Measurements from ENCODE around the gene ZNF546. TPM values are rescaled to one million over a fixed set of nuclear protein-coding genes. Genes with fewer than 3 reads are reported as not detected.
A peak's percentile ranks its signal among the peaks of the same experiment; 100 is the strongest.

ZNF546 gene
- total and polyA plus RNA-seq, 8 donors: 1.2 to 5.9 (median 2.8) TPM

DNA sequence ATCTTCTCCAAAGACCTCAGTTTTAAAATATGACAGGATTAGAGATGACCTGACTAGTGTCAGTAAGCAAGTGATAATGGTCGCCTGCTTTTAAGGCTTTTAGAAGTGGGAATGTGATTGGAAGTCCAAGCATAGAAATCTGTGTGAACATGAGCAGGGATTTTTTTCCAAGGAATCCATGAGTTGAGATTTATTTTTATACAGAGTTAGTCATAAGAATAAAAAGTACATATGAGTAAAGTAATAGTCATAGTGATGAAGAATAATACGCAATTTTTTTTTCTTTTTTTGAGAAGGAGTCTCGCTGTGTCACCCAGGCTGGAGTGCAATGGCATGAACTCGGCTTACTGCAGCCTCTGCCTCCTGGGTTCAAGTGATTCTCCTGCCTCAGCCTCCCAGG is 1.6 kb downstream of the ZNF546 start:
- DNase-seq: no peak
- intact Hi-C loops (cut with DNase I): no loop called here
- ATAC-seq: no peak
- Histone ChIP-seq H3K27ac (no peak overlapping the region), H3K4me3 (no peak overlapping the region), H3K4me1 (no peaks in the 10 kb centered on the region), H3K36me3 (no peaks in the 10 kb centered on the region), H3K9me3 (no peaks in the 10 kb centered on the region), H3K27me3 (no peaks in the 10 kb centered on the region)
- TF ChIP-seq, protein P1, sequence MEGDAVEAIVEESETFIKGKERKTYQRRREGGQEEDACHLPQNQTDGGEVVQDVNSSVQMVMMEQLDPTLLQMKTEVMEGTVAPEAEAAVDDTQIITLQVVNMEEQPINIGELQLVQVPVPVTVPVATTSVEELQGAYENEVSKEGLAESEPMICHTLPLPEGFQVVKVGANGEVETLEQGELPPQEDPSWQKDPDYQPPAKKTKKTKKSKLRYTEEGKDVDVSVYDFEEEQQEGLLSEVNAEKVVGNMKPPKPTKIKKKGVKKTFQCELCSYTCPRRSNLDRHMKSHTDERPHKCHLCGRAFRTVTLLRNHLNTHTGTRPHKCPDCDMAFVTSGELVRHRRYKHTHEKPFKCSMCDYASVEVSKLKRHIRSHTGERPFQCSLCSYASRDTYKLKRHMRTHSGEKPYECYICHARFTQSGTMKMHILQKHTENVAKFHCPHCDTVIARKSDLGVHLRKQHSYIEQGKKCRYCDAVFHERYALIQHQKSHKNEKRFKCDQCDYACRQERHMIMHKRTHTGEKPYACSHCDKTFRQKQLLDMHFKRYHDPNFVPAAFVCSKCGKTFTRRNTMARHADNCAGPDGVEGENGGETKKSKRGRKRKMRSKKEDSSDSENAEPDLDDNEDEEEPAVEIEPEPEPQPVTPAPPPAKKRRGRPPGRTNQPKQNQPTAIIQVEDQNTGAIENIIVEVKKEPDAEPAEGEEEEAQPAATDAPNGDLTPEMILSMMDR (IDR thresholded peaks at IDR 0.05): no peak
- WGBS, 2 donors: 94 to 98% methylated on average over 4 of the region's 4 CpGs
- no peak for FAIRE-seq

DNA sequence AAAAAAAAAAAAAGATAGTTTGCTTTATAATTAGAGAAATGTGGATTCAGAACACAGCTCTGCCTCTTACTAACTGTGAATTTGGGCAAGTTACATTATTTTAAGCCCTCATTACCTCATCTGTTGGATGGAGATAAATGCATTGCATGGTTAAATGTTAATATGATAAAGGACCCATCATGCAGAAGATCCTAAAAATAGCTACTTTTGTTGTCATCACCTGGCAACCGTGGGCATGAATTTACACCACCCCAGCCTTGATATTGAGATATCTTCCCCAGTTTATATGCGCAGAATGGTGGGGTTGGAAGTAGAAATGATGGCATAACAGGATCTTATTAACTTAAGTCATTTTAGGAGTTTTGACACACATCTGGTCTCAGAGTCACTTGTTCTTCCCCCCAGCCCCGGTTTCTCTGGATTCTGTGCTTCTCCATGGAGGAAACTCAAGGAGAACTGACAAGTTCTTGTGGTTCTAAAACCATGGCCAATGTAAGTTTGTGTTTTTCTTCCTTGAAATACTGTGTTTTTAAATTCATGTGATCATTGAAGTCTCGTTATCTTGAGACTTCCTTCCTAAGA is 8.9 kb downstream of the ZNF546 start:
- no peak overlapping the region for H3K4me3 ChIP-seq
- no peak for ATAC-seq
- no peak overlapping the region for H3K27ac ChIP-seq
- H3K4me1 ChIP-seq: no peaks in the 10 kb centered on the region
- WGBS, 2 donors: 92% methylated on average over 4 of the region's 4 CpGs
- TF ChIP-seq, protein P1 (IDR thresholded peaks at IDR 0.05): no peak
- DNase-seq: no peak
- intact Hi-C loops (cut with DNase I): no loop called here
- no peaks in the 10 kb centered on the region for H3K9me3 ChIP-seq
- H3K27me3 ChIP-seq: no peaks in the 10 kb centered on the region
- FAIRE-seq: no peak
- H3K36me3 ChIP-seq: peaks cover 0 to 28% (median 9%) of the 10 kb centered on the region in 3 donors

DNA sequence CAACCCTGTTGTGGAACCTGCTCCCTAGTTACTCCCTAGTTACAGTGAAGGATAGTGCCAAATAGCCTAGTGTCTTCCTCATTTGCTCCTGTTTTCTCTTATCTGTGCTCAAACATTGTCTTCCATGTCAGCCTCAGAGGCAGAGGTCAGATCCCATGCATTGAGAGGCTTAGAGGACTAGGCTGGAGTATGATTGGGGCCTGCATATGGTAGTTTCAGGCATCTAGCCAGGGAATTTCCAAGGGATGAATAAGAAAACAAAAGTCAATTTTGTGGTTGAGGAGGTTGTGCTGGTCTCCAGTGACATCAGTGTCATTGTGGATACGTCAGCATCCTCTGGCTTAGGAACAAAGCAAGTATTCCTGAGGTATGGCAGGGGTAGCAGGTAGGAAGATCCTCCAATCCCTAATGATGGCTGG is 9.4 kb downstream of the ZNF546 start:
- FAIRE-seq (no peak), DNase-seq (no peak), ATAC-seq (peak in 1 of 4 donors; percentile 47)
- TF ChIP-seq, protein P1 (IDR thresholded peaks at IDR 0.05): no peak
- WGBS, 2 donors: 86 to 97% methylated on average over 1 of the region's 1 CpG
- H3K27ac ChIP-seq: no peak overlapping the region
- H3K27me3 ChIP-seq: no peaks in the 10 kb centered on the region
- no peaks in the 10 kb centered on the region for H3K9me3 ChIP-seq
- H3K36me3 ChIP-seq: peaks cover 0 to 28% (median 9%) of the 10 kb centered on the region in 3 donors
- no peaks in the 10 kb centered on the region for H3K4me1 ChIP-seq
- no peak overlapping the region for H3K4me3 ChIP-seq
- intact Hi-C loops (cut with DNase I): no loop called here

DNA sequence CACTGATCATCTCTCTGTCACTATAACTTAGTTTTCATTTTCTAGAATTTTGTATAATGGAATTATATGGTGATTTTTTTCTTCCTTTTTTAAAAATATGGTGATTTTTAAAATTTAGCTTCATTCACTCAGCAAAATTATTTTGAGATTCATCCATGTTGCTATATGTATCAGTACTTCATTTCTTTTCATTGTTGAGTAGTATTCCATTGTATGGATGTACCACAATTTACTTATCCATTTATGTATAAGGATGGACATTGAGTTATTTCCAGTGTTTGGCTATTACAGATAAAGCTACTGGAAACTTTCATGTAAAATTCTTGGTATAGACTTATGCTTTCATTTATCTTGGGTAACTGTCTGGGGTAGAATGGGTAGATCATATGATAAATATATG is 12.8 kb downstream of the ZNF546 start:
- no peak for FAIRE-seq
- no peak for ATAC-seq
- H3K36me3 ChIP-seq: peaks cover 0 to 38% (median 13%) of the 10 kb centered on the region in 3 donors

DNA sequence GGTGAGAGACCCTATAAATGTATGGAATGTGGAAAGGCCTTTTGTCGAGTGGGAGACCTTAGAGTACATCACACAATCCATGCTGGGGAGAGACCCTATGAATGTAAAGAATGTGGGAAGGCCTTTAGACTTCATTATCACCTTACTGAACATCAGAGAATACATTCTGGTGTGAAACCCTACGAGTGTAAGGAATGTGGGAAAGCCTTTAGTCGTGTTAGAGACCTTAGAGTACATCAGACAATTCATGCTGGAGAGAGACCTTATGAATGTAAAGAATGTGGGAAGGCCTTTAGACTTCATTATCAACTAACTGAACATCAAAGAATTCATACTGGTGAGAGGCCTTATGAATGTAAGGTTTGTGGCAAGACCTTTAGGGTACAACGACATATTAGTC is 17.1 kb downstream of the ZNF546 start:
- Histone ChIP-seq H3K36me3 (peaks cover 0 to 26% (median 6%) of the 10 kb centered on the region in 3 donors), H3K4me3 (no peak overlapping the region), H3K27me3 (no peaks in the 10 kb centered on the region), H3K4me1 (no peaks in the 10 kb centered on the region), H3K9me3 (peaks cover 0 to 6% (median 2%) of the 10 kb centered on the region in 4 donors), H3K27ac (no peak overlapping the region)
- ATAC-seq (no peak), FAIRE-seq (no peak), DNase-seq (no peak)
- TF ChIP-seq, protein P1 (IDR thresholded peaks at IDR 0.05): no peak
- 97% methylated on average over 4 of the region's 4 CpGs for WGBS, 2 donors
- intact Hi-C loops (cut with DNase I): no loop called here

More for the DNA sequence above, 12.8 kb downstream of the ZNF546 start:
- peaks cover 0 to 2% (median 0%) of the 10 kb centered on the region in 4 donors for H3K9me3 ChIP-seq
- no peak overlapping the region for H3K27ac ChIP-seq
- no peak for DNase-seq
- H3K4me3 ChIP-seq: no peak overlapping the region
- intact Hi-C loops (cut with DNase I): no loop called here
- TF ChIP-seq, protein P1 (IDR thresholded peaks at IDR 0.05): no peak
- no peaks in the 10 kb centered on the region for H3K27me3 ChIP-seq
- H3K4me1 ChIP-seq: no peaks in the 10 kb centered on the region

Measured in pancreas (tissue), 10 donors.